HCT116 (cell line): ENCODE results near the gene GBGT1. TPM values are rescaled to one million over a fixed set of nuclear protein-coding genes. Genes with fewer than 3 reads are reported as not detected.

Experiments used
- ATAC-seq: fragments of 200-7000 bp; cut with Tn5 transposase; 2 replicates; pipeline ENCODE4 v1.9.1; 2020; ENCODE audit warnings: mild to moderate bottlenecking, moderate library complexity
- BruUV-seq: library from RNA; stranded (reverse); fragments of 400-500 nt; replicated peaks from 2 replicates; lab custom pipeline; 2021; lab: Mats Ljungman, UMichigan
- CTCF ChIA-PET: fragments of 300-600 bp; sonication (Branson Sonifier 250); formaldehyde crosslinking; loops from one replicate; lab custom pipeline; 2021; ENCODE audit warnings: antibody characterized with exemption; lab: Charles Lee
- POLR2A ChIA-PET: fragments of 300-600, 350-600 bp; sonication (Branson Sonifier 250); formaldehyde crosslinking; loops from one replicate; lab custom pipeline; 2021; ENCODE audit warnings: antibody characterized with exemption; lab: Charles Lee
- RAD21 ChIA-PET, 2 experiments: fragments of 300-600 bp; sonication (Branson Sonifier 250); formaldehyde crosslinking; loops; one replicate each; lab custom pipeline; 2023; ENCODE audit warnings: low total read pairs in 2 of 2; ENCODE audit not compliant: uncharacterized antibody in 2 of 2, unreplicated experiment in 2 of 2, low non-redundant PET in 1 of 2; lab: Charles Lee
- DNase-seq: peaks from one replicate; pipeline ENCODE4 v3.0.0-alpha.2; 2010; ENCODE audit warnings: low read depth, low spot score
- H2AFZ ChIP-seq: fragments of 200-600 bp; shearing (Covaris generic), sonication (generic); 2 replicates; pipeline ENCODE4 v1.6.1; 2017; ENCODE audit warnings: low read depth, mixed run types, mixed read lengths, antibody characterized with exemption, low read length; ENCODE audit not compliant: poor library complexity, severe bottlenecking
- H3K27ac ChIP-seq: 2 replicates; pipeline ENCODE4 v1.5.1; 2012; ENCODE audit warnings: low read depth, low read length
- H3K27me3 ChIP-seq: fragments of 200-600 bp; sonication (generic); 2 replicates; pipeline ENCODE4 v1.6.1; 2016; ENCODE audit warnings: mixed run types, low read length, mixed read lengths; ENCODE audit not compliant: insufficient read depth
- H3K36me3 ChIP-seq, 2 experiments: fragments of 200-500 bp in 1 of 2; fragments of 200-600 bp in 1 of 2; sonication (Bioruptor generic) in 1 of 2; sonication (generic) in 1 of 2; 2 replicates each; pipeline versions ENCODE4 v1.5.1 to v1.6.1; 2014 to 2016; ENCODE audit warnings: low read length in 2 of 2, inconsistent platforms in 1 of 2, mixed read lengths in 1 of 2, mixed run types in 1 of 2; ENCODE audit not compliant: insufficient read depth in 2 of 2, control insufficient read depth in 1 of 2
- H3K4me1 ChIP-seq, 2 experiments: fragments of 200-600 bp in 1 of 2; sonication (generic) in 1 of 2; 2 replicates each; pipeline versions ENCODE4 v1.5.1 to v1.6.1; 2012 to 2017; ENCODE audit warnings: low read length in 2 of 2, inconsistent platforms in 1 of 2, mild to moderate bottlenecking in 1 of 2, mixed read lengths in 1 of 2, mixed run types in 1 of 2, moderate library complexity in 1 of 2; ENCODE audit not compliant: insufficient read depth in 2 of 2, control insufficient read depth in 1 of 2
- H3K4me2 ChIP-seq: fragments of 200-600 bp; sonication (generic); 2 replicates; pipeline ENCODE4 v1.6.1; 2017; ENCODE audit warnings: mixed run types, low read length, mixed read lengths
- H3K4me3 ChIP-seq, 2 experiments: fragments of 200-600 bp in 1 of 2; sonication (generic) in 1 of 2; replicated peaks in 1 of 2; 2 replicates each; pipeline ENCODE4 v1.5.1; 2011 to 2016; ENCODE audit warnings: low read length in 2 of 2, control low read depth in 1 of 2, low read depth in 1 of 2, mild to moderate bottlenecking in 1 of 2, mixed read lengths in 1 of 2, mixed run types in 1 of 2
- H3K79me2 ChIP-seq: fragments of 200-600 bp; sonication (generic); 2 replicates; pipeline ENCODE4 v1.6.1; 2017; ENCODE audit warnings: mild to moderate bottlenecking, mixed run types, low read length, moderate library complexity, mixed read lengths; ENCODE audit not compliant: insufficient read depth
- H3K9ac ChIP-seq: fragments of 200-600 bp; sonication (generic); 2 replicates; pipeline ENCODE4 v1.6.1; 2016; ENCODE audit warnings: low read length, mixed read lengths
- H3K9me2 ChIP-seq: fragments of 200-600 bp; sonication (generic), shearing (Covaris generic); 2 replicates; pipeline ENCODE4 v1.6.1; 2017; ENCODE audit warnings: mixed run types, mild to moderate bottlenecking, moderate library complexity; ENCODE audit not compliant: insufficient read depth
- H3K9me3 ChIP-seq, 2 experiments: fragments of 200-500 bp in 1 of 2; fragments of 200-600 bp in 1 of 2; sonication (Bioruptor generic) in 1 of 2; sonication (generic) in 1 of 2; 2 replicates each; pipeline ENCODE4 v1.6.1; 2014 to 2017; ENCODE audit warnings: low read length in 2 of 2, mixed read lengths in 2 of 2, inconsistent platforms in 1 of 2, low read depth in 1 of 2, mild to moderate bottlenecking in 1 of 2, mixed run types in 1 of 2, moderate library complexity in 1 of 2; ENCODE audit not compliant: control insufficient read depth in 1 of 2, insufficient read depth in 1 of 2
- H4K20me1 ChIP-seq: fragments of 200-600 bp; sonication (generic), shearing (Covaris generic); 2 replicates; pipeline ENCODE4 v1.6.1; 2017; ENCODE audit warnings: mixed run types, mild to moderate bottlenecking, moderate library complexity; ENCODE audit not compliant: insufficient read depth
- CBX3 ChIP-seq: IDR thresholded peaks from 2 replicates; pipeline ENCODE4 v1.6.1; 2012; ENCODE audit warnings: low read depth
- EGR1 ChIP-seq: IDR thresholded peaks from 2 replicates; pipeline ENCODE4 v1.6.1; 2012; ENCODE audit warnings: low read depth
- ELF1 ChIP-seq: IDR thresholded peaks from 2 replicates; pipeline ENCODE4 v1.6.1; 2012; ENCODE audit warnings: low read depth, borderline replicate concordance
- EZH2 ChIP-seq: fragments of 200-600 bp; sonication (generic); IDR thresholded peaks from 2 replicates; pipeline ENCODE4 v1.6.1; 2017; ENCODE audit warnings: antibody characterized with exemption, mixed run types
- EZH2phosphoT487 ChIP-seq: fragments of 200-600 bp; IDR thresholded peaks from 2 replicates; pipeline ENCODE4 v1.6.1; 2018; ENCODE audit warnings: antibody characterized with exemption, borderline replicate concordance
- FOSL1 ChIP-seq: IDR thresholded peaks from 2 replicates; pipeline ENCODE4 v1.6.1; 2012; ENCODE audit warnings: low read depth
- JUND ChIP-seq: IDR thresholded peaks from 2 replicates; pipeline ENCODE4 v1.6.1; 2012
- POLR2A ChIP-seq: IDR thresholded peaks from 2 replicates; pipeline ENCODE4 v1.7.0; 2011; ENCODE audit warnings: borderline replicate concordance; ENCODE audit not compliant: insufficient read depth, insufficient read length; ENCODE audit errors: extremely low read depth
- POLR2AphosphoS5 ChIP-seq: IDR thresholded peaks from 2 replicates; pipeline ENCODE4 v1.6.1; 2011; ENCODE audit warnings: mild to moderate bottlenecking, low read depth, low read length, moderate library complexity
- RAD21 ChIP-seq: IDR thresholded peaks from 2 replicates; pipeline ENCODE4 v1.6.1; 2012; ENCODE audit warnings: low read depth, mild to moderate bottlenecking
- SIN3A ChIP-seq: IDR thresholded peaks from 2 replicates; pipeline ENCODE4 v1.6.1; 2012; ENCODE audit warnings: low read depth
- SP1 ChIP-seq: IDR thresholded peaks from 2 replicates; pipeline ENCODE4 v1.6.1; 2012; ENCODE audit warnings: low read depth
- TCF7L2 ChIP-seq: IDR thresholded peaks from 2 replicates; pipeline ENCODE4 v1.7.0; 2011; ENCODE audit warnings: borderline replicate concordance, inconsistent platforms; ENCODE audit not compliant: insufficient read depth, insufficient read length; ENCODE audit errors: extremely low read depth
- YY1 ChIP-seq: IDR thresholded peaks from 2 replicates; pipeline ENCODE4 v1.6.1; 2011; ENCODE audit warnings: low read length, low read depth, moderate library complexity, mild to moderate bottlenecking; ENCODE audit not compliant: insufficient replicate concordance; ENCODE audit errors: extremely low read depth
- ZFX ChIP-seq: fragments of 450-650 bp; IDR thresholded peaks from 2 replicates; pipeline ENCODE4 v1.6.1; 2017
- intact Hi-C: fragments of 100-400 bp; cut with micrococcal nuclease; formaldehyde crosslinking; loops from 2 replicates; pipeline ENCODE4 v1.10.0; 2022
- total RNA-seq: library from RNA; stranded (reverse); gene quantifications from one replicate; pipeline ENCODE4 v1.2.1, GENCODE V29; 2021; ENCODE audit not compliant: unreplicated experiment
- TF ChIP-seq, protein P1 (sequence below): IDR thresholded peaks from 2 replicates; pipeline ENCODE4 v1.6.1; 2012
- TF ChIP-seq, protein P2 (sequence below), 3 experiments: fragments of 200-600 bp in 1 of 3; sonication (generic) in 1 of 3; IDR thresholded peaks in 2 of 3; conservative IDR thresholded peaks in 1 of 3; 2 replicates each; pipeline ENCODE4 v1.5.1; 2012 to 2017; ENCODE audit warnings: low read depth in 2 of 3, low read length in 2 of 3, antibody characterized with exemption in 1 of 3, borderline replicate concordance in 1 of 3, control low read depth in 1 of 3, mild to moderate bottlenecking in 1 of 3, mixed read lengths in 1 of 3, mixed run types in 1 of 3, moderate library complexity in 1 of 3; ENCODE audit not compliant: insufficient read depth in 1 of 3
- TF ChIP-seq, protein P3 (sequence below): IDR thresholded peaks from 2 replicates; pipeline ENCODE4 v1.6.1; 2011; ENCODE audit warnings: mild to moderate bottlenecking, low read length, moderate library complexity; ENCODE audit not compliant: insufficient replicate concordance; ENCODE audit errors: extremely low read depth

The GBGT1 gene
- total RNA-seq, 1 experiment from 2014 or later: 0.34 TPM

DNA sequence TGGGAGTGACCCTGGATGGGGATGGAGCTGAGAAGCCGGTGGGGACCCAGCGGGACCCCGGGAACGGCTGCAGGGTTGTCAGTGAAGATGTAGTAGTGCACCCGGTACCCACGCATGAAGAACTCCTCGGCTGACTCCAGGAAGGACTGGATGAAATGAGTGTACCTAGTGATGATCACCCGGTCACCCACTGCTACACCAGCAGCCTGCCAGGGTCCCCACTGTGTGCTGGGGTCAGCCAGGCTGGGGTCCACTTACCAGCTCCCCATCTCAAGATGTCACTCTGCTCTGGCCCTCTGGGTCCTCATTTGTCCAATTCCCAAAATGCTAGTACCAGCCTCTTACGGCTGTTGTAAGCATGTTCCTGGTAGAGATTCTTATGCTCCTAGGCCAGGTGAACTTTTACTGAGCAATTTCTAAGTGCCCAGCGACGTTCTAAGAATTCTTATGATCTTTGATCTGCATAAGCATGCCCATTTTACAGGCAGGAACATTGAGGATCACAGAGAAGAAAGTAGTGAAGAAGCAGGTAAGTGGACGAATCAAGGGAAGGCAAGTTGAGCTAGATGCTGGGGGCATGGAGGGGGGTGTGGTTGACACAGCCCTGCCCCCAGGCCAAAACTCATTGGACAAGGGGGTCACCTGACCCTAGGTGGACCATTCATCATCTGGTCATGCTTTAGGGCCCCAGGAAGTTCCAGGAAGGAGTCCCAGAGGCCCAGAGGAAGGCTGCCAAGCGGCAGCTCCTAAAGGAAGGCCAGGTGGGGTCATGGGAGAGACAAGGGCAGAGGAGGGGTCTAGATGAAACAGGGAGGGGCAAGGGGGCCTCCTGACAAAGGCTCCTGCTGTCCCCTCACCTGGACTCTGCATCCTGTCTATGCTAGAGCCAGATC lies 9.4 kb downstream of the GBGT1 start:
- RAD21 ChIA-PET: no interaction called here
- H3K9ac ChIP-seq: no peak overlapping the region
- no peaks in the 10 kb centered on the region for H3K27me3 ChIP-seq
- no peaks in the 10 kb centered on the region for H4K20me1 ChIP-seq
- H3K4me1 ChIP-seq: peaks cover 5 to 9% of the 10 kb centered on the region in 2 experiments; a peak in 3 of 4 replicates
- no peaks in the 10 kb centered on the region for H3K9me2 ChIP-seq
- TF ChIP-seq YY1: no peak
- TF ChIP-seq FOSL1: no peak
- TF ChIP-seq CBX3: no peak
- no peak for TF ChIP-seq EZH2phosphoT487
- TF ChIP-seq POLR2AphosphoS5: no peak
- TF ChIP-seq EZH2: no peak
- TF ChIP-seq EGR1: no peak
- TF ChIP-seq ZFX: no peak
- TF ChIP-seq SP1: no peak
- no peak for TF ChIP-seq SIN3A
- TF ChIP-seq, protein P1, sequence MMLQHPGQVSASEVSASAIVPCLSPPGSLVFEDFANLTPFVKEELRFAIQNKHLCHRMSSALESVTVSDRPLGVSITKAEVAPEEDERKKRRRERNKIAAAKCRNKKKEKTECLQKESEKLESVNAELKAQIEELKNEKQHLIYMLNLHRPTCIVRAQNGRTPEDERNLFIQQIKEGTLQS: no peak
- TF ChIP-seq JUND: no peak
- no peak for TF ChIP-seq RAD21
- TF ChIP-seq POLR2A: no peak
- TF ChIP-seq ELF1: no peak
- TF ChIP-seq, protein P2, sequence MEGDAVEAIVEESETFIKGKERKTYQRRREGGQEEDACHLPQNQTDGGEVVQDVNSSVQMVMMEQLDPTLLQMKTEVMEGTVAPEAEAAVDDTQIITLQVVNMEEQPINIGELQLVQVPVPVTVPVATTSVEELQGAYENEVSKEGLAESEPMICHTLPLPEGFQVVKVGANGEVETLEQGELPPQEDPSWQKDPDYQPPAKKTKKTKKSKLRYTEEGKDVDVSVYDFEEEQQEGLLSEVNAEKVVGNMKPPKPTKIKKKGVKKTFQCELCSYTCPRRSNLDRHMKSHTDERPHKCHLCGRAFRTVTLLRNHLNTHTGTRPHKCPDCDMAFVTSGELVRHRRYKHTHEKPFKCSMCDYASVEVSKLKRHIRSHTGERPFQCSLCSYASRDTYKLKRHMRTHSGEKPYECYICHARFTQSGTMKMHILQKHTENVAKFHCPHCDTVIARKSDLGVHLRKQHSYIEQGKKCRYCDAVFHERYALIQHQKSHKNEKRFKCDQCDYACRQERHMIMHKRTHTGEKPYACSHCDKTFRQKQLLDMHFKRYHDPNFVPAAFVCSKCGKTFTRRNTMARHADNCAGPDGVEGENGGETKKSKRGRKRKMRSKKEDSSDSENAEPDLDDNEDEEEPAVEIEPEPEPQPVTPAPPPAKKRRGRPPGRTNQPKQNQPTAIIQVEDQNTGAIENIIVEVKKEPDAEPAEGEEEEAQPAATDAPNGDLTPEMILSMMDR (IDR thresholded peaks at IDR 0.05 in 2 of 3, conservative IDR thresholded peaks at IDR 0.05 in 1 of 3; ENCODE audit: borderline replicate concordance in 1 of 3, insufficient read depth in 1 of 3, low read depth in 2 of 3, low read length in 2 of 3): no peak
- TF ChIP-seq TCF7L2: no peak
- TF ChIP-seq, protein P3, sequence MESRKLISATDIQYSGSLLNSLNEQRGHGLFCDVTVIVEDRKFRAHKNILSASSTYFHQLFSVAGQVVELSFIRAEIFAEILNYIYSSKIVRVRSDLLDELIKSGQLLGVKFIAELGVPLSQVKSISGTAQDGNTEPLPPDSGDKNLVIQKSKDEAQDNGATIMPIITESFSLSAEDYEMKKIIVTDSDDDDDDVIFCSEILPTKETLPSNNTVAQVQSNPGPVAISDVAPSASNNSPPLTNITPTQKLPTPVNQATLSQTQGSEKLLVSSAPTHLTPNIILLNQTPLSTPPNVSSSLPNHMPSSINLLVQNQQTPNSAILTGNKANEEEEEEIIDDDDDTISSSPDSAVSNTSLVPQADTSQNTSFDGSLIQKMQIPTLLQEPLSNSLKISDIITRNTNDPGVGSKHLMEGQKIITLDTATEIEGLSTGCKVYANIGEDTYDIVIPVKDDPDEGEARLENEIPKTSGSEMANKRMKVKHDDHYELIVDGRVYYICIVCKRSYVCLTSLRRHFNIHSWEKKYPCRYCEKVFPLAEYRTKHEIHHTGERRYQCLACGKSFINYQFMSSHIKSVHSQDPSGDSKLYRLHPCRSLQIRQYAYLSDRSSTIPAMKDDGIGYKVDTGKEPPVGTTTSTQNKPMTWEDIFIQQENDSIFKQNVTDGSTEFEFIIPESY: no peak
- H2AFZ ChIP-seq: no peak overlapping the region
- no peak for ATAC-seq
- POLR2A ChIA-PET: no interaction called here
- H3K27ac ChIP-seq: no peak overlapping the region
- H3K36me3 ChIP-seq: no peaks in the 10 kb centered on the region
- no peak overlapping the region for H3K4me2 ChIP-seq
- H3K4me3 ChIP-seq: no peak overlapping the region
- CTCF ChIA-PET: no interaction called here
- intact Hi-C loops: no loop called here
- BruUV-seq: no TSS peak
- no peaks in the 10 kb centered on the region for H3K79me2 ChIP-seq
- H3K9me3 ChIP-seq: no peaks in the 10 kb centered on the region
- no peak for DNase-seq
